DOHH2 (cell line): ENCODE data around the gene NAP1L1.

Experiments
- EZH2phosphoT487 ChIP-seq: fragments of 200-600 bp; sonication (generic); IDR thresholded peaks from 2 replicates; pipeline ENCODE4 v1.6.1; 2017; ENCODE audit warnings: borderline replicate concordance, mild to moderate bottlenecking, antibody characterized with exemption, low read length, moderate library complexity, mixed read lengths
- TF ChIP-seq, protein P1 (sequence below): fragments of 200-600 bp; sonication (generic); IDR thresholded peaks from one replicate; pipeline ENCODE4 v1.5.1; 2014; ENCODE audit warnings: antibody characterized with exemption, mild to moderate bottlenecking, low read depth, low read length; ENCODE audit not compliant: poor library complexity, severe bottlenecking

DNA sequence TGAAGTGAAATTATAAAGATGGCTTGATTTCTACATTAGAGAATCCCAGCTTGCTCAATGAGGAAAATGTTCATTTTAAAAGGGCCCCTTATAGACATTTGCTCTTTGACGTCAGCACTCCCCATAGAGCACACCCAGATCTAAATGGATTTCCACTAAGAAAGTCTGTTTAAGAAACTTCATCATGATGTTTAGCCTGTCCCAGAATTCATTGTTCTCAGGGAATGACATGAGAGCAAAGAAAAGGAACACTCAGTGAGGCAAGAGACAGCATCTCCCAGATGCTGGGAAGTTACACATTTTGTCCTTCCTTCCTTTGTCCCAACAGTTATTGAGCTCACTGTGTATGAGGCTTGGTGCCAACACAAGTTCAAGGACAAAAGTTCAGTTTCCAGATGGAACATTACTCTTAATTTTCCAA is 57.8 kb downstream of the NAP1L1 start:
- TF ChIP-seq, protein P1, sequence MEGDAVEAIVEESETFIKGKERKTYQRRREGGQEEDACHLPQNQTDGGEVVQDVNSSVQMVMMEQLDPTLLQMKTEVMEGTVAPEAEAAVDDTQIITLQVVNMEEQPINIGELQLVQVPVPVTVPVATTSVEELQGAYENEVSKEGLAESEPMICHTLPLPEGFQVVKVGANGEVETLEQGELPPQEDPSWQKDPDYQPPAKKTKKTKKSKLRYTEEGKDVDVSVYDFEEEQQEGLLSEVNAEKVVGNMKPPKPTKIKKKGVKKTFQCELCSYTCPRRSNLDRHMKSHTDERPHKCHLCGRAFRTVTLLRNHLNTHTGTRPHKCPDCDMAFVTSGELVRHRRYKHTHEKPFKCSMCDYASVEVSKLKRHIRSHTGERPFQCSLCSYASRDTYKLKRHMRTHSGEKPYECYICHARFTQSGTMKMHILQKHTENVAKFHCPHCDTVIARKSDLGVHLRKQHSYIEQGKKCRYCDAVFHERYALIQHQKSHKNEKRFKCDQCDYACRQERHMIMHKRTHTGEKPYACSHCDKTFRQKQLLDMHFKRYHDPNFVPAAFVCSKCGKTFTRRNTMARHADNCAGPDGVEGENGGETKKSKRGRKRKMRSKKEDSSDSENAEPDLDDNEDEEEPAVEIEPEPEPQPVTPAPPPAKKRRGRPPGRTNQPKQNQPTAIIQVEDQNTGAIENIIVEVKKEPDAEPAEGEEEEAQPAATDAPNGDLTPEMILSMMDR, result no peak
- no peak for TF ChIP-seq EZH2phosphoT487
